GM12878 (cell line): Measurements from ENCODE around the gene CCDC18. TPM values are rescaled to one million over a fixed set of nuclear protein-coding genes. Genes with fewer than 3 reads are reported as not detected.

ENCODE experiments used
- ATF2 ChIP-seq: IDR thresholded peaks from 2 replicates; pipeline ENCODE4 v1.6.1; 2012; ENCODE audit warnings: low read length, inconsistent platforms
- EGR1 ChIP-seq, 2 experiments: IDR thresholded peaks; 1 replicate in 1 of 2; 2 replicates in 1 of 2; pipeline ENCODE4 v1.6.1; 2011 to 2012; ENCODE audit warnings: low read depth in 2 of 2, low read length in 2 of 2, borderline replicate concordance in 1 of 2, mild to moderate bottlenecking in 1 of 2, moderate library complexity in 1 of 2
- FOXK2 ChIP-seq: fragments of 450-650 bp; IDR thresholded peaks from 2 replicates; pipeline ENCODE4 v1.6.1; 2017; ENCODE audit warnings: mild to moderate bottlenecking, moderate library complexity
- HDAC6 ChIP-seq: fragments of 200-600 bp; sonication (generic); IDR thresholded peaks from one replicate; pipeline ENCODE4 v1.8.0; 2017; ENCODE audit warnings: antibody characterized with exemption; ENCODE audit not compliant: unreplicated experiment
- MEF2A ChIP-seq: IDR thresholded peaks from 2 replicates; pipeline ENCODE4 v1.6.1; 2011; ENCODE audit warnings: low read depth, mild to moderate bottlenecking, low read length, moderate library complexity; ENCODE audit not compliant: insufficient read depth
- MEF2B ChIP-seq: fragments of 450-650 bp; IDR thresholded peaks from 2 replicates; pipeline ENCODE4 v1.6.1; 2018; ENCODE audit warnings: mild to moderate bottlenecking, moderate library complexity; ENCODE audit not compliant: partially characterized antibody, poor library complexity, severe bottlenecking
- MXI1 ChIP-seq: fragments of 150-350 bp; IDR thresholded peaks from 2 replicates; pipeline ENCODE4 v1.6.1; 2011; ENCODE audit warnings: low read depth, mild to moderate bottlenecking, inconsistent platforms, low read length, improper control_type of control experiment
- NR2C1 ChIP-seq: fragments of 450-650 bp; IDR thresholded peaks from 2 replicates; pipeline ENCODE4 v1.6.1; 2017; ENCODE audit warnings: antibody characterized with exemption, mild to moderate bottlenecking, moderate library complexity
- PML ChIP-seq: IDR thresholded peaks from 2 replicates; pipeline ENCODE4 v1.6.1; 2012; ENCODE audit warnings: low read length, inconsistent platforms
- POLR2A ChIP-seq: IDR thresholded peaks from 2 replicates; pipeline ENCODE4 v1.6.1; 2011; ENCODE audit warnings: low read depth, mild to moderate bottlenecking, low read length
- RB1 ChIP-seq: fragments of 450-650 bp; formaldehyde crosslinking; IDR thresholded peaks from 2 replicates; pipeline ENCODE4 v1.6.1; 2017; ENCODE audit warnings: mild to moderate bottlenecking, borderline replicate concordance
- RELA ChIP-seq: fragments of 450-650 bp; IDR thresholded peaks from 2 replicates; pipeline ENCODE4 v1.8.0; 2014; ENCODE audit warnings: borderline replicate concordance; ENCODE audit not compliant: partially characterized antibody
- SIN3A ChIP-seq: IDR thresholded peaks from 2 replicates; pipeline ENCODE4 v1.6.1; 2012; ENCODE audit warnings: low read depth, low read length, improper control_type of control experiment
- SREBF1 ChIP-seq: IDR thresholded peaks from 2 replicates; pipeline ENCODE4 v1.6.1; 2012; ENCODE audit warnings: mild to moderate bottlenecking, low read length
- TCF7 ChIP-seq: IDR thresholded peaks from 2 replicates; pipeline ENCODE4 v1.6.1; 2014; ENCODE audit warnings: antibody characterized with exemption, borderline replicate concordance
- ZNF274 ChIP-seq: IDR thresholded peaks from one replicate; pipeline ENCODE4 v1.8.0; 2011; ENCODE audit not compliant: insufficient read length, insufficient read depth
- ZNF384 ChIP-seq: IDR thresholded peaks from 2 replicates; pipeline ENCODE4 v1.6.1; 2012; ENCODE audit warnings: low read depth, mild to moderate bottlenecking, low read length, improper control_type of control experiment, borderline replicate concordance
- ZNF687 ChIP-seq: fragments of 450-650 bp; IDR thresholded peaks from 2 replicates; pipeline ENCODE4 v1.6.1; 2017; ENCODE audit warnings: mild to moderate bottlenecking, moderate library complexity
- polyA plus RNA-seq, 11 experiments: library from polyadenylated mRNA; depleted of rRNA in 4 of 11; unstranded in 6 of 11; stranded (reverse) in 5 of 11; fragments of >200 nt; fragmentation: Nextera tagmentation in 4 of 11; fragmentation: Illumina TruSeq in 1 of 11; extraction: Ambion mirVana in 4 of 11; extraction: Trizol in 1 of 11; gene quantifications; 1 replicate in 1 of 11; 2 replicates in 10 of 11; pipeline versions ENCODE4 v1.2.1 to v1.2.3, GENCODE V29; 2011 to 2016; ENCODE audit warnings: inconsistent platforms in 2 of 11, missing spikeins in 2 of 11, low read depth in 1 of 11
- total RNA-seq, 4 experiments: library from RNA; depleted of rRNA in 3 of 4; stranded (reverse); fragments of >200 nt in 3 of 4; fragmentation: Illumina TruSeq in 1 of 4; extraction: Trizol in 1 of 4; gene quantifications; 2 replicates each; pipeline versions ENCODE4 v1.2.1 to v1.2.3, GENCODE V29; 2013 to 2021
- TF ChIP-seq, protein P1 (sequence below): IDR thresholded peaks from 2 replicates; pipeline ENCODE4 v1.6.1; 2011; ENCODE audit warnings: borderline replicate concordance, low read depth, mild to moderate bottlenecking, moderate library complexity, mixed read lengths, low read length; ENCODE audit not compliant: insufficient read depth; ENCODE audit errors: extremely low read length
- TF ChIP-seq, protein P2 (sequence below): fragments of 150-350 bp; IDR thresholded peaks from 2 replicates; pipeline ENCODE4 v1.6.1; 2016; ENCODE audit warnings: low read depth, low read length

The CCDC18 gene
- total and polyA plus RNA-seq, 10 of the 15 experiments (the other 5 are each of a cell fraction or from before 2014, with no cell fraction given), result 15.6 to 34.9 (median 19.5) TPM

GRCh38 chr1:93180723-93181613 is at the start of gene CCDC18 (continued):
- TF ChIP-seq HDAC6, result no peak
- peak; percentile 91 for TF ChIP-seq PML
- no peak for TF ChIP-seq FOXK2
- TF ChIP-seq NR2C1, result 0 out of 2 replicates have a peak, but pooled peaks have one; percentile 2
- no peak for TF ChIP-seq SREBF1
- TF ChIP-seq EGR1 (IDR thresholded peaks at IDR 0.05; ENCODE audit: borderline replicate concordance in 1 of 2, low read depth in 2 of 2, low read length in 2 of 2), result peak in 1 of 2 experiments; percentile 95; a peak in 2 of 3 replicates
- TF ChIP-seq ZNF384, result peak; percentile 99
- TF ChIP-seq TCF7, result no peak
- peak; percentile 96 for TF ChIP-seq SIN3A
- peak; percentile 44; the same call in 1 of the 2 replicates for TF ChIP-seq ATF2
- TF ChIP-seq, protein P1, sequence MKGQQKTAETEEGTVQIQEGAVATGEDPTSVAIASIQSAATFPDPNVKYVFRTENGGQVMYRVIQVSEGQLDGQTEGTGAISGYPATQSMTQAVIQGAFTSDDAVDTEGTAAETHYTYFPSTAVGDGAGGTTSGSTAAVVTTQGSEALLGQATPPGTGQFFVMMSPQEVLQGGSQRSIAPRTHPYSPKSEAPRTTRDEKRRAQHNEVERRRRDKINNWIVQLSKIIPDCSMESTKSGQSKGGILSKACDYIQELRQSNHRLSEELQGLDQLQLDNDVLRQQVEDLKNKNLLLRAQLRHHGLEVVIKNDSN, result no peak
- TF ChIP-seq MXI1, result peak; percentile 91
- 0 out of 2 replicates have a peak, but pooled peaks have one; percentile 78 for TF ChIP-seq POLR2A
- TF ChIP-seq, protein P2, sequence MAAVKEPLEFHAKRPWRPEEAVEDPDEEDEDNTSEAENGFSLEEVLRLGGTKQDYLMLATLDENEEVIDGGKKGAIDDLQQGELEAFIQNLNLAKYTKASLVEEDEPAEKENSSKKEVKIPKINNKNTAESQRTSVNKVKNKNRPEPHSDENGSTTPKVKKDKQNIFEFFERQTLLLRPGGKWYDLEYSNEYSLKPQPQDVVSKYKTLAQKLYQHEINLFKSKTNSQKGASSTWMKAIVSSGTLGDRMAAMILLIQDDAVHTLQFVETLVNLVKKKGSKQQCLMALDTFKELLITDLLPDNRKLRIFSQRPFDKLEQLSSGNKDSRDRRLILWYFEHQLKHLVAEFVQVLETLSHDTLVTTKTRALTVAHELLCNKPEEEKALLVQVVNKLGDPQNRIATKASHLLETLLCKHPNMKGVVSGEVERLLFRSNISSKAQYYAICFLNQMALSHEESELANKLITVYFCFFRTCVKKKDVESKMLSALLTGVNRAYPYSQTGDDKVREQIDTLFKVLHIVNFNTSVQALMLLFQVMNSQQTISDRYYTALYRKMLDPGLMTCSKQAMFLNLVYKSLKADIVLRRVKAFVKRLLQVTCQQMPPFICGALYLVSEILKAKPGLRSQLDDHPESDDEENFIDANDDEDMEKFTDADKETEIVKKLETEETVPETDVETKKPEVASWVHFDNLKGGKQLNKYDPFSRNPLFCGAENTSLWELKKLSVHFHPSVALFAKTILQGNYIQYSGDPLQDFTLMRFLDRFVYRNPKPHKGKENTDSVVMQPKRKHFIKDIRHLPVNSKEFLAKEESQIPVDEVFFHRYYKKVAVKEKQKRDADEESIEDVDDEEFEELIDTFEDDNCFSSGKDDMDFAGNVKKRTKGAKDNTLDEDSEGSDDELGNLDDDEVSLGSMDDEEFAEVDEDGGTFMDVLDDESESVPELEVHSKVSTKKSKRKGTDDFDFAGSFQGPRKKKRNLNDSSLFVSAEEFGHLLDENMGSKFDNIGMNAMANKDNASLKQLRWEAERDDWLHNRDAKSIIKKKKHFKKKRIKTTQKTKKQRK, result no peak
- no peak for TF ChIP-seq RELA
- TF ChIP-seq RB1, result 0 out of 2 replicates have a peak, but pooled peaks have one; percentile 63
- TF ChIP-seq ZNF274, result no peak
- TF ChIP-seq MEF2A, result 0 out of 2 replicates have a peak, but pooled peaks have one; percentile 15
- no peak; the same call in 1 of the 2 replicates for TF ChIP-seq ZNF687
- no peak for TF ChIP-seq MEF2B
